H1 (cell line): ENCODE measurements around the gene NEU4. TPM values are rescaled to one million over a fixed set of nuclear protein-coding genes. Genes with fewer than 3 reads are reported as not detected.

Source experiments
- ZNF274 ChIP-seq: IDR thresholded peaks from 2 replicates; pipeline ENCODE4 v1.7.0; 2012; ENCODE audit warnings: low read length, borderline replicate concordance; ENCODE audit errors: extremely low read depth
- polyA plus RNA-seq, 7 experiments: library from polyadenylated mRNA; depleted of rRNA in 3 of 7; stranded (reverse) in 5 of 7; unstranded in 2 of 7; fragments of >200 nt in 5 of 7; fragments of 200-250 nt in 2 of 7; gene quantifications; 1 replicate in 5 of 7; 2 replicates in 1 of 7; 4 replicates in 1 of 7; pipeline versions ENCODE4 v1.2.1 to v1.2.3, GENCODE V29; 2011 to 2013; ENCODE audit warnings: missing spikeins in 2 of 7, mixed read lengths in 2 of 7
- total RNA-seq: library from RNA; stranded (reverse); fragmentation: NEBNext Ultra II Directional; extraction: Animal tissue kit (Norgen Biotek cat#: 25700); gene quantifications from 2 replicates; pipeline ENCODE4 v1.2.1, GENCODE V29; 2021

Gene NEU4
- total and polyA plus RNA-seq, 2 of the 8 experiments (the other 6 are each of a cell fraction or from before 2014, with no cell fraction given): 0.32 to 0.50 TPM

GRCh38 chr2:241809383-241810306 lies 652 bp downstream of the NEU4 start (continued):
- TF ChIP-seq ZNF274: no peak
